GM12873 (cell line): Measurements from ENCODE around the gene TMOD1.

ENCODE experiments used
- TF ChIP-seq, protein P1 (sequence below): IDR thresholded peaks from 2 replicates; pipeline ENCODE4 v1.5.1; 2012; ENCODE audit warnings: low read depth, mild to moderate bottlenecking, moderate library complexity, low read length, control low read depth; ENCODE audit not compliant: insufficient read depth; ENCODE audit errors: missing control alignments

TMOD1 gene

DNA sequence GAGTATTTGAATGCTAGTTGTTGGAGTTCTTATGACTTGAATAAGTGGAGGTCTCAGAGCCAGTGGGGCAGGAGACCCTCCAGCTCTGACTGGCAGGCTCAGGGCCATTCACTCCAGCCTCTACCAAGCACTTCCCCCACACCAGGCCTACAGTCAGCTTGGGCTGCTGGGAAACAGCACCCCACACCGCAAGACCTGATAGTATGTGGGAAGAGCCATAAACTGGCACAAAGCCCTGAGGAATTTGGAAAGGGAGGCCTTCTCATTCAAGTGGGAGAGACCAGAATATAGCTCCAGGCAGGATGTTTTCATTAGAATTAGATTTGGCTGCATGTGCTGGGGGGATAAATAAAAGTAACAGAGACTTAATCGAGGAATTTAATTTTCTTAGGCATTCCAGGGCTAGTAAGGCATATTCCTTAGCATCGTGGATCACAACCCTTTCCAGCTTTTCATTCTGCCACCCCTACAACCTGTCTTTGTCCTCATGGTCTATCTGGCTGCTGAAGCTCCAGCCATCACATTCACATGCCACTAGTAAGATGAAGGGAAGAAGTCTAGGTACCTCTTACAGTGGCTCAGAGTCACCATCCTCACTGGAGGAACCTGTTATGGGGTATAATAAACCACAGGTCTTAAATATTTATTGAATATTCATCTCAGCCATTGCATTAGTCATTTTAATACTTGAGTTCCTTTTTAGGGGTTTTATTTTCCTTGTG lies 47.5 kb downstream of the TMOD1 start:
- TF ChIP-seq, protein P1, sequence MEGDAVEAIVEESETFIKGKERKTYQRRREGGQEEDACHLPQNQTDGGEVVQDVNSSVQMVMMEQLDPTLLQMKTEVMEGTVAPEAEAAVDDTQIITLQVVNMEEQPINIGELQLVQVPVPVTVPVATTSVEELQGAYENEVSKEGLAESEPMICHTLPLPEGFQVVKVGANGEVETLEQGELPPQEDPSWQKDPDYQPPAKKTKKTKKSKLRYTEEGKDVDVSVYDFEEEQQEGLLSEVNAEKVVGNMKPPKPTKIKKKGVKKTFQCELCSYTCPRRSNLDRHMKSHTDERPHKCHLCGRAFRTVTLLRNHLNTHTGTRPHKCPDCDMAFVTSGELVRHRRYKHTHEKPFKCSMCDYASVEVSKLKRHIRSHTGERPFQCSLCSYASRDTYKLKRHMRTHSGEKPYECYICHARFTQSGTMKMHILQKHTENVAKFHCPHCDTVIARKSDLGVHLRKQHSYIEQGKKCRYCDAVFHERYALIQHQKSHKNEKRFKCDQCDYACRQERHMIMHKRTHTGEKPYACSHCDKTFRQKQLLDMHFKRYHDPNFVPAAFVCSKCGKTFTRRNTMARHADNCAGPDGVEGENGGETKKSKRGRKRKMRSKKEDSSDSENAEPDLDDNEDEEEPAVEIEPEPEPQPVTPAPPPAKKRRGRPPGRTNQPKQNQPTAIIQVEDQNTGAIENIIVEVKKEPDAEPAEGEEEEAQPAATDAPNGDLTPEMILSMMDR, result no peak

DNA sequence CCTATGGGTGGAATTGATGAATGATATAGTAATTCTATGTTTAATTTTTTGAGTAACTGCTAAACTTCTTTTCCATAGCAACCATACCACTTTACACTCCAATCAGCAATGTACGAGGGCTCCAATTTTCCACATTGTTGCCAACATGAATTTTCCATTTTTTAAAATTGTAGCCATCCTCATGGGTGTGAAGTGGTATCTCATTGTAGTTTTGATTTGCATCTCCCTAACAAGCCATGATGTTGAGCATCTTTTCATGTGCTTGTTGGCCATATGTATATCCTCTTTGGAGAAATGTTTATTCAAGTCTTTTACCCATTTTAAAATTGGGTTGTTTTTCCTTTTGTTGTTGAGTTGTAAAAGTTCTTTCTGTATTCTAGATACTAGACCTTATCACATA lies 48.9 kb downstream of the TMOD1 start:
- TF ChIP-seq, protein P1, result no peak

DNA sequence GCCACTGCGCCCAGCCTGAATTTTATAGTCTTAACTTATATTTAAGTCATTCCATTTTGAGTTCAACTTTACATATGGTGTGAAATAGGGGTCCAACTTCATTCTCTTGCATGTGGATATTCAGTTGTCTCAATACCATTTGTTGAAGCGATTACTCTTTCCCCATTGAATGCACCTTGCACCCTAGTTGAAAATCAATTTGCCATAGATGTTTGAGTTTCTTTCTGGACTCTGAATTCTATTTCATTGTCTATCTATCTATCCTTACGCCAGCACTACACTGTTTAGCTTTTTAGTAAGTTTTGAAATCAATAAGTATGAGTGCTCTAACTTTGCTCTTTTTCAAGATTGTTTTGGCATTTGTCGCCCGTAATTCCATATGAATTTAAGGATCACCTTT lies 49.8 kb downstream of the TMOD1 start:
- TF ChIP-seq, protein P1, result no peak

DNA sequence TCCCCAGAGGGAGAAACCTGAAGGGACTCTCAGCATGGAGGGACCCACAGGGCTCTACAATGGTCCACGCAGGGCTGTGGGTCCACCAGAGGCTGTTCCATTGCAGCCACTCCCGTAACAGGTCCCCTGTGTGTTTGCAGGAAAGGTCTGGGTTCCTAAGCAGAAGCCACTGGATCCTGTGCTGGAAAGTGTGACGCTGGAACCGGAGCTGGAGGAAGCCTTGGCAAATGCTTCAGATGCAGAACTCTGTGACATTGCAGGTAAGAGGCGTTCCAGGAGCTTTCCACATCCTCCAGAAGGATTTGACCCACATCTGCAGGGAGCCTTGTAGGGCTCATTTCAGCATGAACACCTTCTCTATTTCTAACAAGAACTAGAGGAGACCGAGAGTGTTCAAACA lies 51.7 kb downstream of the TMOD1 start:
- TF ChIP-seq, protein P1, result no peak

GRCh38 chr9:97553841-97554240 lies 52.4 kb downstream of the TMOD1 start:
- TF ChIP-seq, protein P1, result no peak

DNA sequence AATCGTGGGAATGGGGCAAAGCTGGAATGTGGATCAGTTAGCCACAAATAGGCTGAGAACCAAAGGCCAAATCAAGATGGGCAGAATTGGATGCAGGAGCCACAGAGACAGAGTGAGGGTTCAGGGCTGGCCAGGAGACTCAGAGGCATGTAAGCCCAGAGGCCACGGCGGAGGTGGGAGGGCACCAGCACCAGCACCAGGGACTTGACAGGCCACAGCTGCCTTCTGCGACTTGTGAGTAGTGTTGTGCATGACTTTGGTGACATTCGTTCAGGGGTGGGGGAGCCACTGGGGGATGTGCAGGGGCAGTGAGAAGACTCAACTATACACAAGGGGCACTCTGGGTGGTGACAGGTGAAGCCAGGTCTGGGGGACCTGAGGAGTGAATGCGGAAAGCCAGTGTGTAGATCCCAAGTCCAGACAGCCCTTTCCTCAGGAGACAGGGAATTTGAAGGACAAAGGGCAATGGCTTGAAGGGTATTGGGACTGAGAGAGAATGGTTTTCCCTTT lies 53.2 kb downstream of the TMOD1 start:
- TF ChIP-seq, protein P1, result no peak

- TF ChIP-seq, protein P1, result no peak
Observed at GRCh38 chr9:97555164-97555563, 53.7 kb downstream of the TMOD1 start.
